HG03064 (cell line): ENCODE results near the gene SIL1.

Experiments used
- ATAC-seq: cut with Tn5 transposase; IDR thresholded peaks from one replicate; pipeline ENCODE4 v1.9.1; 2021; ENCODE audit warnings: low read depth; ENCODE audit not compliant: unreplicated experiment

Gene SIL1

DNA sequence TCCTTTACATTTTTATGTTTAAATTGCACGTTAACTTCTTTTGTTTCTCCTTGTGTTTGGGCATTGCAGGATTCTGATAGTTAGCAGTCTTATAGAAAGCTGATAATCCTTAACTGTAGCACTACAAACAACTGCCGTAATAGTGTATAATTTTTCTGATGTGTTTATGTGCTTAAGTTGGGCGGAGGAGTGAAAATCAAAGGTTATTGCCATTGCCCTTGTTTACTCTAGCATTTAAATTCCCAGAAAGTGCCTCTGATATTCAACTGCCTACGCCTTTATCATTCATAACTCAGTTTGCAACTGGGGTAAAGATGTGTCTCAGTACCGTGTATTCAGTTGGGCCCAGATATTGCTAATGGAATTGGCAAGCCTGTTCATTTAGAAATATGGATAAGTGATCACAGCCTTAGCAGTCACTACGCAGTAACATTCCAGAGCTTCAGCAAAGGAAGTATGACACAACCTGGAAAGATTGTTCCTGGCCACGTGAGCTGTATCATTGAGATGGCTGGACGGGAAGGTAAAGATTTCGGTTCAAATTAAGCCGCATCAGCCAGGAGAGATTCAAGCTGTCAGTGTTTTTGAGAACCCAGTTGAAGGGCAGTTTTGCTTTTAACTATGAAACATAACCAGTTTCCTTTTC, 294.9 kb downstream of the SIL1 start:
- no peak for ATAC-seq

- no peak for ATAC-seq
These were observed 296.5 kb downstream of the SIL1 start for GRCh38 chr5:138901716-138902115.

GRCh38 chr5:138900281-138900965, 297.7 kb downstream of the SIL1 start:
- no peak for ATAC-seq

DNA sequence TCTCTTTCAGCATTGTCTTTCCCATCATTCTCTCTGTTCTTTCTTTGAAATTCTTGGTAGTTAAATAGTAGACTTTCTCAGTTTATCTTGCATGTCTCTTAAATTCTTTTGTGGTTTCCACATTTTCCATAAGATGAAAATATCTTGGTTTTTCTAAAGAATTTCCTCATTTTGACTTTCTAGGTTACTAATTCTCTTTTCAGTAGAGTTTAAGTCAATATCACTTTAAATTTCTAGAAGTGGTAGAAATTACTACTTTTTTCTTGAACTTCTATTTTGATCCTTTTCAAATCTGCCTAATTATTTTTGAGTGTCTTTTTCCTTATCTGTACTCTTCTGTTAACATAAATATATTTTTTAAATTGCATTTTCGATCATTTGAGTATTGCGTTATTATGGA, 299.4 kb downstream of the SIL1 start:
- no peak for ATAC-seq

DNA sequence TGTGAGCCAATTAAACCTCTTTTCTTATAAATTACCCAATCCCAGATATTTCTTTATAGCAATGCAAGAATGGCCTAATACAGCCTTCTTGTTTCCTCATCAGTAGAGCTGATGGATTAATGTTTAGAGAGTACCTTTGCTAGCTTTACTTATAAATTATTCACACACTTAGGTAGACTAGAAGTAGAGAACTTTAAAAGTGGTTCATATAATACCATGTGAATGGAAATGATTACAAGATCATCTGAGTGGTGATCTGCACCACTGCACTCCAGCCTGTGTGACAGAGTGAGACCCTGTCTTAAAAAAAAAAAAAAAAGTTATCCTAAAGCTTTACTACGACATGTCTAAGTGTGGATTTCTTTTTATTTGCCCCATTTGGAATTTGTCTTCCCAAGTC, 299.9 kb downstream of the SIL1 start:
- no peak for ATAC-seq
